H9 (cell line): ENCODE results near the gene JAML. TPM values are rescaled to one million over a fixed set of nuclear protein-coding genes. Genes with fewer than 3 reads are reported as not detected.

Source experiments
- DNase-seq: peaks from one replicate; pipeline ENCODE4 v3.0.0-alpha.2; 2017
- H2AFZ ChIP-seq: one replicate; pipeline ENCODE4 v1.6.1; 2013; ENCODE audit warnings: mild to moderate bottlenecking, low read length, control low read depth, moderate library complexity
- H2AK5ac ChIP-seq: 2 replicates; pipeline ENCODE4 v1.6.1; 2013; ENCODE audit warnings: low read length, control low read depth, mixed read lengths; ENCODE audit not compliant: insufficient read length
- H2BK120ac ChIP-seq: one replicate; pipeline ENCODE4 v1.6.1; 2013; ENCODE audit warnings: low read depth, mild to moderate bottlenecking, low read length, control low read depth, inconsistent platforms; ENCODE audit not compliant: poor library complexity, severe bottlenecking
- H2BK12ac ChIP-seq: 2 replicates; pipeline ENCODE4 v1.6.1; 2013; ENCODE audit warnings: low read length, control low read depth, mixed read lengths, low read depth; ENCODE audit not compliant: insufficient read length
- H2BK15ac ChIP-seq: 2 replicates; pipeline ENCODE4 v1.6.1; 2013; ENCODE audit warnings: low read depth, low read length, control low read depth
- H2BK20ac ChIP-seq: one replicate; pipeline ENCODE4 v1.6.1; 2013; ENCODE audit warnings: low read depth, mild to moderate bottlenecking, low read length, control low read depth, inconsistent platforms; ENCODE audit not compliant: poor library complexity, severe bottlenecking
- H2BK5ac ChIP-seq: 2 replicates; pipeline ENCODE4 v1.6.1; 2013; ENCODE audit warnings: low read length, control low read depth, mixed read lengths; ENCODE audit not compliant: insufficient read length
- H3K14ac ChIP-seq: 2 replicates; pipeline ENCODE4 v1.6.1; 2013; ENCODE audit warnings: low read length, control low read depth; ENCODE audit not compliant: insufficient read depth
- H3K18ac ChIP-seq: 2 replicates; pipeline ENCODE4 v1.6.1; 2013; ENCODE audit warnings: low read depth, mild to moderate bottlenecking, mixed read lengths, low read length, control low read depth; ENCODE audit not compliant: insufficient read length
- H3K23ac ChIP-seq: 2 replicates; pipeline ENCODE4 v1.6.1; 2013; ENCODE audit warnings: low read length, control low read depth, mixed read lengths, low read depth; ENCODE audit not compliant: insufficient read length
- H3K23me2 ChIP-seq: 2 replicates; pipeline ENCODE4 v1.6.1; 2013; ENCODE audit warnings: low read depth, mild to moderate bottlenecking, mixed read lengths, low read length, control low read depth; ENCODE audit not compliant: insufficient read length, poor library complexity, severe bottlenecking
- H3K27ac ChIP-seq: 2 replicates; pipeline ENCODE4 v1.5.1; 2013; ENCODE audit warnings: low read length, control low read depth, mixed read lengths, low read depth; ENCODE audit not compliant: insufficient read length
- H3K27me3 ChIP-seq: 2 replicates; pipeline ENCODE4 v1.6.1; 2013; ENCODE audit warnings: low read length, control low read depth, inconsistent platforms; ENCODE audit not compliant: insufficient read depth
- H3K4ac ChIP-seq: 2 replicates; pipeline ENCODE4 v1.6.1; 2013; ENCODE audit warnings: low read depth, mild to moderate bottlenecking, control low read depth, inconsistent platforms, low read length, moderate library complexity
- H3K4me1 ChIP-seq: 2 replicates; pipeline ENCODE4 v1.6.1; 2013; ENCODE audit warnings: low read length, control low read depth, inconsistent platforms; ENCODE audit not compliant: insufficient read depth
- H3K4me2 ChIP-seq: 2 replicates; pipeline ENCODE4 v1.6.1; 2013; ENCODE audit warnings: low read length, control low read depth, mixed read lengths; ENCODE audit not compliant: insufficient read length, insufficient read depth
- H3K56ac ChIP-seq: 2 replicates; pipeline ENCODE4 v1.6.1; 2013; ENCODE audit warnings: low read depth, mild to moderate bottlenecking, mixed read lengths, low read length, control low read depth; ENCODE audit not compliant: insufficient read length
- H3K79me1 ChIP-seq: 2 replicates; pipeline ENCODE4 v1.6.1; 2013; ENCODE audit warnings: low read depth, mild to moderate bottlenecking, moderate library complexity, low read length, control low read depth, inconsistent platforms; ENCODE audit not compliant: insufficient read depth, poor library complexity, severe bottlenecking
- H3K79me2 ChIP-seq: 2 replicates; pipeline ENCODE4 v1.6.1; 2013; ENCODE audit warnings: low read length, control low read depth, inconsistent platforms; ENCODE audit not compliant: insufficient read depth
- H3K9ac ChIP-seq: 2 replicates; pipeline ENCODE4 v1.6.1; 2013; ENCODE audit warnings: low read length, control low read depth, mixed read lengths; ENCODE audit not compliant: insufficient read length; ENCODE audit errors: extremely low read depth
- H3K9me3 ChIP-seq: one replicate; pipeline ENCODE4 v1.6.1; 2013; ENCODE audit warnings: low read depth, low read length, inconsistent platforms; ENCODE audit not compliant: control insufficient read depth
- H3T11ph ChIP-seq: one replicate; pipeline ENCODE4 v1.6.1; 2013; ENCODE audit warnings: mild to moderate bottlenecking, low read length, control low read depth, inconsistent platforms
- H4K20me1 ChIP-seq: one replicate; pipeline ENCODE4 v1.6.1; 2013; ENCODE audit not compliant: control insufficient read depth, insufficient read length, insufficient read depth
- H4K5ac ChIP-seq: 2 replicates; pipeline ENCODE4 v1.6.1; 2013; ENCODE audit warnings: low read depth, mild to moderate bottlenecking, mixed read lengths, low read length, control low read depth; ENCODE audit not compliant: insufficient read length
- H4K8ac ChIP-seq: replicated peaks from 2 replicates; pipeline ENCODE4 v1.6.1; 2013; ENCODE audit warnings: low read length, control low read depth, mixed read lengths, low read depth; ENCODE audit not compliant: insufficient read length
- H4K91ac ChIP-seq: 2 replicates; pipeline ENCODE4 v1.6.1; 2013; ENCODE audit warnings: low read depth, mild to moderate bottlenecking, moderate library complexity, mixed read lengths, low read length, control low read depth; ENCODE audit not compliant: insufficient read length
- H3K27ac Mint-ChIP-seq, 3 experiments: 2 replicates in 2 of 3; 3 replicates in 1 of 3; pipeline ENCODE4 v1.8.0; 2020 to 2021; ENCODE audit warnings: mixed read lengths in 3 of 3, mild to moderate bottlenecking in 1 of 3, moderate library complexity in 1 of 3
- H3K27me3 Mint-ChIP-seq: 2 replicates; pipeline ENCODE4 v1.8.0; 2021; ENCODE audit warnings: low read depth, mild to moderate bottlenecking, moderate library complexity, mixed read lengths
- H3K36me3 Mint-ChIP-seq, 3 experiments: 2 replicates in 2 of 3; 3 replicates in 1 of 3; pipeline ENCODE4 v1.8.0; 2020 to 2021; ENCODE audit warnings: low read depth in 3 of 3, mixed read lengths in 3 of 3; ENCODE audit not compliant: insufficient read depth in 1 of 3
- H3K4me1 Mint-ChIP-seq, 2 experiments: 2 replicates each; pipeline ENCODE4 v1.8.0; 2020; ENCODE audit warnings: mixed read lengths in 2 of 2
- H3K4me3 Mint-ChIP-seq, 2 experiments: 2 replicates in 1 of 2; 3 replicates in 1 of 2; pipeline ENCODE4 v1.8.0; 2020 to 2021; ENCODE audit warnings: mild to moderate bottlenecking in 2 of 2, mixed read lengths in 2 of 2, moderate library complexity in 1 of 2
- H3K9me3 Mint-ChIP-seq, 2 experiments: 2 replicates in 1 of 2; 3 replicates in 1 of 2; pipeline ENCODE4 v1.8.0; 2020; ENCODE audit warnings: mild to moderate bottlenecking in 2 of 2, mixed read lengths in 2 of 2, moderate library complexity in 1 of 2
- CTCF ChIP-seq: fragments of 200-600 bp; sonication (generic); conservative IDR thresholded peaks from 3 replicates; pipeline ENCODE4 v1.8.0; 2021; ENCODE audit warnings: antibody characterized with exemption, mild to moderate bottlenecking
- WGBS: extraction: QIAGEN DNeasy Blood & Tissue Kit; methylation state at CpG from one replicate; pipeline ENCODE4 v1.1.7; 2013; ENCODE audit warnings: missing lambda C conversion rate, low lambda C conversion rate, mixed read lengths; ENCODE audit not compliant: insufficient read length; ENCODE audit errors: extremely low coverage; 5-methylcytosine and 5-hydroxymethylcytosine counted together
- total RNA-seq: library from RNA; stranded (reverse); gene quantifications from 2 replicates; pipeline ENCODE4 v1.2.1, GENCODE V29; 2021

The JAML gene
- total RNA-seq, 1 experiment from 2014 or later, result 0.48 TPM

DNA sequence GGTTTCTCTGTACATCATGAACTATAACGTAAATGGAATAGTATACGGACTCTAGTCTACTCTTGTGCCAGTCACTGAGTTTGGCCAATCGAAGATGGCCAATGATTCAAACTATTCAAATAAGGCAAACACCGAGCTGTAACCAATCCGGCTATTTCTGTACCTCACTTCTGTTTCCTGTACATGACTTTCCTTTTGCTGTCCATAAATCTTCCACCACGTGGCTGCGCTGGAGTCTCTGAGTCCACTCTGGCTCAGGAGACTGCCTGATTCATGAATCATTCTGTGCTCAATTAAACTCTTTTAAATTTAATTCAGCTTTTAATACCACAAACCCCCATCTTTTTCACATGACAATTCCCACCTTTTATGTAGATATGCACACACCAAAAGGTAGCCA is 1.5 kb upstream of the JAML start:
- H3K36me3 Mint-ChIP-seq, result no peaks in the 10 kb centered on the region
- H3K79me1 ChIP-seq, result no peaks in the 10 kb centered on the region
- H3K56ac ChIP-seq, result no peak overlapping the region
- no peaks in the 10 kb centered on the region for H3K9me3 Mint-ChIP-seq
- no peaks in the 10 kb centered on the region for H3K4me1 Mint-ChIP-seq
- no peak overlapping the region for H2BK120ac ChIP-seq
- no peaks in the 10 kb centered on the region for H3K4me1 ChIP-seq
- no peak overlapping the region for H3K4me3 Mint-ChIP-seq
- no peak overlapping the region for H4K8ac ChIP-seq
- no peak overlapping the region for H2BK12ac ChIP-seq
- H3K79me2 ChIP-seq, result no peaks in the 10 kb centered on the region
- H3K18ac ChIP-seq, result no peak overlapping the region
- H2BK15ac ChIP-seq, result no peak overlapping the region
- no peak overlapping the region for H3K27ac Mint-ChIP-seq
- no peaks in the 10 kb centered on the region for H3K23me2 ChIP-seq
- H3K27ac ChIP-seq, result no peak overlapping the region
- H3K14ac ChIP-seq, result no peak overlapping the region
- no peak overlapping the region for H4K91ac ChIP-seq
- H3K4me2 ChIP-seq, result no peak overlapping the region
- H3K27me3 ChIP-seq, result no peaks in the 10 kb centered on the region
- WGBS, result no CpG with 5 or more reads among the region's 7 CpGs
- no peak overlapping the region for H2AK5ac ChIP-seq
- no peak overlapping the region for H2BK5ac ChIP-seq
- H3K27me3 Mint-ChIP-seq, result peaks cover 16% of the 10 kb centered on the region
- H2BK20ac ChIP-seq, result no peak overlapping the region
- H2AFZ ChIP-seq, result no peak overlapping the region
- no peak for TF ChIP-seq CTCF
- no peak overlapping the region for H3T11ph ChIP-seq
- no peak for DNase-seq
- H4K5ac ChIP-seq, result no peak overlapping the region
- no peaks in the 10 kb centered on the region for H3K9me3 ChIP-seq
- H3K9ac ChIP-seq, result no peak overlapping the region
- H3K4ac ChIP-seq, result no peak overlapping the region
- no peaks in the 10 kb centered on the region for H4K20me1 ChIP-seq
- H3K23ac ChIP-seq, result no peak overlapping the region
